A673 (cell line): ENCODE measurements around the gene GPALPP1. TPM values are rescaled to one million over a fixed set of nuclear protein-coding genes. Genes with fewer than 3 reads are reported as not detected.

Source experiments
- BruUV-seq: library from RNA; stranded (reverse); fragments of 400-500 nt; replicated peaks from 2 replicates; lab custom pipeline; 2021; lab: Mats Ljungman, UMichigan
- CTCF ChIA-PET: fragments of 300-600 bp; sonication (Branson Sonifier 250); formaldehyde crosslinking; loops from one replicate; lab custom pipeline; 2022; ENCODE audit warnings: antibody characterized with exemption; lab: Charles Lee
- POLR2A ChIA-PET: fragments of 300-600 bp; sonication (Branson Sonifier 250); formaldehyde crosslinking; loops from one replicate; lab custom pipeline; 2022; ENCODE audit warnings: antibody characterized with exemption; ENCODE audit not compliant: low non-redundant PET; lab: Charles Lee
- DNase-seq: peaks from one replicate; pipeline ENCODE4 v3.0.0-alpha.2; 2015; ENCODE audit warnings: low spot score
- H3K27ac ChIP-seq: fragments of 200-600 bp; sonication (generic); 2 replicates; pipeline ENCODE4 v1.5.1; 2016; ENCODE audit warnings: mixed run types, low read depth, mild to moderate bottlenecking, mixed read lengths, antibody characterized with exemption, low read length; ENCODE audit not compliant: poor library complexity, severe bottlenecking
- H3K27me3 ChIP-seq: fragments of 200-600 bp; sonication (generic); replicated peaks from 2 replicates; pipeline ENCODE4 v1.6.1; 2017; ENCODE audit warnings: mixed run types, low read depth, mild to moderate bottlenecking, mixed read lengths, antibody characterized with exemption, low read length; ENCODE audit not compliant: insufficient read depth, poor library complexity
- H3K36me3 ChIP-seq: fragments of 200-600 bp; sonication (generic); 2 replicates; pipeline ENCODE4 v1.6.1; 2016; ENCODE audit warnings: mixed run types, mild to moderate bottlenecking, mixed read lengths, antibody characterized with exemption, low read length; ENCODE audit not compliant: insufficient read depth, poor library complexity, severe bottlenecking
- H3K4me1 ChIP-seq: fragments of 200-600 bp; sonication (generic); 2 replicates; pipeline ENCODE4 v1.6.1; 2017; ENCODE audit warnings: mixed run types, mild to moderate bottlenecking, mixed read lengths, antibody characterized with exemption, low read length; ENCODE audit not compliant: insufficient read depth, poor library complexity, severe bottlenecking
- H3K4me3 ChIP-seq: fragments of 200-600 bp; sonication (generic); 2 replicates; pipeline ENCODE4 v1.5.1; 2016; ENCODE audit warnings: low read depth, mixed run types, mild to moderate bottlenecking, mixed read lengths, low read length; ENCODE audit not compliant: poor library complexity, severe bottlenecking
- H3K9me3 ChIP-seq: fragments of 200-600 bp; sonication (generic); 2 replicates; pipeline ENCODE4 v1.6.1; 2016; ENCODE audit warnings: mixed run types, low read depth, mild to moderate bottlenecking, mixed read lengths, antibody characterized with exemption, low read length; ENCODE audit not compliant: poor library complexity, severe bottlenecking
- CTCF ChIP-seq: fragments of 300-800, 200-600 bp; sonication (generic); conservative IDR thresholded peaks from 2 replicates; pipeline ENCODE4 v1.5.1; 2017; ENCODE audit warnings: low read depth, mild to moderate bottlenecking, antibody characterized with exemption, low read length, moderate library complexity, mixed read lengths
- EZH2 ChIP-seq: fragments of 200-600 bp; sonication (generic); IDR thresholded peaks from 2 replicates; pipeline ENCODE4 v1.6.1; 2017; ENCODE audit warnings: borderline replicate concordance, low read depth, mild to moderate bottlenecking, mixed read lengths, antibody characterized with exemption, low read length; ENCODE audit not compliant: poor library complexity, severe bottlenecking
- intact Hi-C: fragments of 100-400 bp; cut with micrococcal nuclease; formaldehyde crosslinking; loops from one replicate; pipeline ENCODE4 v1.10.0; 2022; ENCODE audit not compliant: unreplicated experiment
- total RNA-seq: library from RNA; stranded (reverse); gene quantifications from 2 replicates; pipeline ENCODE4 v1.2.3, GENCODE V29; 2021

Gene GPALPP1
- total RNA-seq, 1 experiment from 2014 or later = 29.7 TPM

- DNase-seq = peak; percentile 61
- Histone ChIP-seq H3K27me3 (no peaks in the 10 kb centered on the region), H3K4me1 (peaks cover 16% of the 10 kb centered on the region), H3K9me3 (no peaks in the 10 kb centered on the region), H3K27ac (no peak overlapping the region), H3K4me3 (no peak overlapping the region), H3K36me3 (peaks cover 9% of the 10 kb centered on the region)
- no peak for TF ChIP-seq EZH2
- TF ChIP-seq CTCF = peak; percentile 67
- POLR2A ChIA-PET = no interaction called here
- CTCF ChIA-PET = interaction anchor here (0.6 to 1.9 kb wide), 2 partner anchors 308 to 494 kb away, joined by 4 to 6 read pairs; no protein-coding TSS in a partner anchor
- BruUV-seq = no TSS peak
- intact Hi-C loops = loop anchor here (5.0 kb wide), 2 partner anchors 334 to 1066 kb away; no protein-coding TSS in a partner anchor
These were observed 16.3 kb upstream of the GPALPP1 start for GRCh38 chr13:44972956-44973581.

GRCh38 chr13:44974056-44974793 is 15.1 kb upstream of the GPALPP1 start:
- intact Hi-C loops = loop anchor here (5.0 kb wide), 2 partner anchors 333 to 1067 kb away; no protein-coding TSS in a partner anchor
- CTCF ChIA-PET = interaction anchor here (0.6 to 1.9 kb wide), 2 partner anchors 196 to 307 kb away, joined by 3 to 6 read pairs; no protein-coding TSS in a partner anchor
- no TSS peak for BruUV-seq
- DNase-seq = no peak
- TF ChIP-seq CTCF = no peak
- TF ChIP-seq EZH2 = no peak
- POLR2A ChIA-PET = no interaction called here
- H3K27ac ChIP-seq = no peak overlapping the region
- peaks cover 20% of the 10 kb centered on the region for H3K36me3 ChIP-seq
- H3K27me3 ChIP-seq = no peaks in the 10 kb centered on the region
- no peaks in the 10 kb centered on the region for H3K9me3 ChIP-seq
- no peak overlapping the region for H3K4me3 ChIP-seq
- H3K4me1 ChIP-seq = peaks cover 16% of the 10 kb centered on the region

GRCh38 chr13:44976196-44976595 is 13.1 kb upstream of the GPALPP1 start:
- no peak overlapping the region for H3K4me3 ChIP-seq
- POLR2A ChIA-PET = no interaction called here
- DNase-seq = no peak
- TF ChIP-seq EZH2 (no peak), CTCF (no peak)
- no peaks in the 10 kb centered on the region for H3K27me3 ChIP-seq
- H3K4me1 ChIP-seq = peaks cover 15% of the 10 kb centered on the region
- H3K36me3 ChIP-seq = peaks cover 39% of the 10 kb centered on the region
- H3K27ac ChIP-seq = no peak overlapping the region
- CTCF ChIA-PET = no interaction called here
- intact Hi-C loops = no loop called here
- BruUV-seq = no TSS peak
- no peaks in the 10 kb centered on the region for H3K9me3 ChIP-seq
